Keratinocyte (primary cell): ENCODE data around the gene TTC28. TPM values are rescaled to one million over a fixed set of nuclear protein-coding genes. Genes with fewer than 3 reads are reported as not detected.

Source experiments
- DNase-seq: peaks from one replicate; pipeline ENCODE4 v3.0.0-alpha.2; 2011; ENCODE audit warnings: low read depth, missing footprints, low spot score
- FAIRE-seq: peaks from 2 replicates; lab custom pipeline; 2011; peaks lifted over from hg19 to GRCh38; lab: Jason Lieb, UNC
- H2AFZ ChIP-seq: 2 replicates; pipeline ENCODE4 v1.6.0; 2012; ENCODE audit warnings: low read length, control low read depth, inconsistent platforms; ENCODE audit not compliant: control insufficient read depth
- H3K27ac ChIP-seq: 2 replicates; pipeline ENCODE4 v1.5.1; 2011; ENCODE audit warnings: low read length; ENCODE audit not compliant: control insufficient read depth, insufficient read depth
- H3K27me3 ChIP-seq: 3 replicates; pipeline ENCODE4 v1.6.0; 2011; ENCODE audit warnings: low read length; ENCODE audit not compliant: control insufficient read depth, insufficient read depth; ENCODE audit errors: extremely low read depth
- H3K36me3 ChIP-seq, 2 experiments: 2 replicates in 1 of 2; 3 replicates in 1 of 2; pipeline ENCODE4 v1.5.1; 2011; ENCODE audit warnings: low read length in 2 of 2, mild to moderate bottlenecking in 1 of 2; ENCODE audit not compliant: control insufficient read depth in 2 of 2, insufficient read depth in 2 of 2; ENCODE audit errors: extremely low read depth in 1 of 2
- H3K4me1 ChIP-seq: 3 replicates; pipeline ENCODE4 v1.5.1; 2011; ENCODE audit warnings: low read length; ENCODE audit not compliant: control insufficient read depth, insufficient read depth; ENCODE audit errors: extremely low read depth
- H3K4me2 ChIP-seq: 3 replicates; pipeline ENCODE4 v1.6.0; 2011; ENCODE audit warnings: low read depth, low read length; ENCODE audit not compliant: control insufficient read depth, insufficient read depth; ENCODE audit errors: extremely low read depth
- H3K4me3 ChIP-seq, 3 experiments: fragments of 200-600 bp in 1 of 3; sonication (generic) in 1 of 3; 2 replicates in 2 of 3; 3 replicates in 1 of 3; pipeline ENCODE4 v1.5.1; 2011 to 2016; ENCODE audit warnings: low read length in 3 of 3, mild to moderate bottlenecking in 3 of 3, control low read depth in 2 of 3, inconsistent platforms in 1 of 3, low read depth in 1 of 3, mixed read lengths in 1 of 3, mixed run types in 1 of 3, moderate library complexity in 1 of 3; ENCODE audit not compliant: control insufficient read depth in 2 of 3, insufficient read depth in 2 of 3; ENCODE audit errors: extremely low read depth in 1 of 3
- H3K79me2 ChIP-seq: 2 replicates; pipeline ENCODE4 v1.6.0; 2012; ENCODE audit warnings: low read length; ENCODE audit not compliant: control insufficient read depth, insufficient read depth
- H3K9ac ChIP-seq: 3 replicates; pipeline ENCODE4 v1.6.0; 2011; ENCODE audit warnings: low read length; ENCODE audit not compliant: control insufficient read depth, insufficient read depth; ENCODE audit errors: extremely low read depth
- H3K9me1 ChIP-seq: 3 replicates; pipeline ENCODE4 v1.6.0; 2011; ENCODE audit warnings: low read length; ENCODE audit not compliant: control insufficient read depth, insufficient read depth; ENCODE audit errors: extremely low read depth
- H3K9me3 ChIP-seq: 2 replicates; pipeline ENCODE4 v1.5.1; 2012; ENCODE audit warnings: low read depth, low read length; ENCODE audit not compliant: control insufficient read depth
- H4K20me1 ChIP-seq: 3 replicates; pipeline ENCODE4 v1.6.0; 2011; ENCODE audit warnings: low read length; ENCODE audit not compliant: control insufficient read depth, insufficient read depth; ENCODE audit errors: extremely low read depth
- CTCF ChIP-seq, 3 experiments: IDR thresholded peaks in 1 of 3; conservative IDR thresholded peaks in 1 of 3; optimal IDR thresholded peaks in 1 of 3; 2 replicates in 2 of 3; 3 replicates in 1 of 3; pipeline versions ENCODE3 to v1.5.1; 2011; ENCODE audit warnings: low read length in 3 of 3, mild to moderate bottlenecking in 3 of 3, moderate library complexity in 2 of 3, control low read depth in 1 of 3, inconsistent platforms in 1 of 3; ENCODE audit not compliant: insufficient read depth in 2 of 3; ENCODE audit errors: extremely low read depth in 1 of 3
- EZH2 ChIP-seq: IDR thresholded peaks from one replicate; pipeline ENCODE4 v1.6.1; 2012; ENCODE audit warnings: inconsistent platforms, mild to moderate bottlenecking, low read length, moderate library complexity
- dilution Hi-C: fragments of 300-500 bp; cut with MboI; formaldehyde crosslinking; loops from one replicate; pipeline ENCODE4 v1.7.0; 2020; ENCODE audit warnings: low sequenced_read_pairs; ENCODE audit not compliant: extremely low pct_ligation_motif_present
- polyA plus RNA-seq, 5 experiments: library from polyadenylated mRNA; depleted of rRNA in 3 of 5; stranded (reverse) in 3 of 5; stranded (forward) in 1 of 5; unstranded in 1 of 5; fragments of >200 nt; gene quantifications; 1 replicate in 1 of 5; 2 replicates in 3 of 5; 3 replicates in 1 of 5; pipeline versions ENCODE4 v1.2.1 to v1.2.3, GENCODE V29; 2011 to 2012; ENCODE audit warnings: missing spikeins in 2 of 5, low read depth in 1 of 5, low replicate concordance in 1 of 5

Gene TTC28
- polyA plus RNA-seq, 1 donor (not counting 4 experiments of a cell fraction or from before 2014, with no cell fraction given), result 0.66 TPM

GRCh38 chr22:28394513-28395110 lies 285.0 kb downstream of the TTC28 start:
- Histone ChIP-seq H3K9me1 (no peaks in the 10 kb centered on the region), H3K4me3 (no peak overlapping the region), H4K20me1 (no peaks in the 10 kb centered on the region), H3K36me3 (no peaks in the 10 kb centered on the region), H3K4me2 (no peak overlapping the region), H3K27me3 (no peaks in the 10 kb centered on the region), H3K79me2 (no peaks in the 10 kb centered on the region), H3K4me1 (no peaks in the 10 kb centered on the region), H2AFZ (no peak overlapping the region), H3K9ac (no peak overlapping the region), H3K27ac (no peak overlapping the region), H3K9me3 (no peaks in the 10 kb centered on the region)
- FAIRE-seq, result no peak
- dilution Hi-C loops, result no loop called here
- no peak for TF ChIP-seq CTCF (optimal IDR thresholded peaks at IDR 0.05 in 1 of 3, IDR thresholded peaks at IDR 0.05 in 1 of 3, conservative IDR thresholded peaks at IDR 0.05 in 1 of 3; ENCODE audit: extremely low read depth in 1 of 3, insufficient read depth in 2 of 3, low read length in 3 of 3)
- no peak for TF ChIP-seq EZH2
- no peak for DNase-seq

- no peaks in the 10 kb centered on the region for H3K79me2 ChIP-seq
- H3K27me3 ChIP-seq, result no peaks in the 10 kb centered on the region
- no peak overlapping the region for H3K9ac ChIP-seq
- no peak overlapping the region for H3K4me3 ChIP-seq
- H3K27ac ChIP-seq, result no peak overlapping the region
- H3K36me3 ChIP-seq, result no peaks in the 10 kb centered on the region
- H3K9me1 ChIP-seq, result no peaks in the 10 kb centered on the region
- FAIRE-seq (no peak), DNase-seq (no peak)
- no peaks in the 10 kb centered on the region for H3K4me1 ChIP-seq
- no peaks in the 10 kb centered on the region for H3K9me3 ChIP-seq
- H3K4me2 ChIP-seq, result no peak overlapping the region
- TF ChIP-seq EZH2 (no peak), CTCF (optimal IDR thresholded peaks at IDR 0.05 in 1 of 3, IDR thresholded peaks at IDR 0.05 in 1 of 3, conservative IDR thresholded peaks at IDR 0.05 in 1 of 3; ENCODE audit: extremely low read depth in 1 of 3, insufficient read depth in 2 of 3, low read length in 3 of 3) (no peak)
- H2AFZ ChIP-seq, result no peak overlapping the region
- dilution Hi-C loops, result no loop called here
- H4K20me1 ChIP-seq, result no peaks in the 10 kb centered on the region
Measured at GRCh38 chr22:28381429-28382167, 298.0 kb downstream of the TTC28 start.
